Esophagus muscularis mucosa (tissue), 4 donors: ENCODE results near the gene MTREX.

Source experiments
- CTCF ChIP-seq, 3 experiments: fragments of 200-600 bp in 2 of 3; fragments of 450-650 bp in 1 of 3; sonication (generic) in 2 of 3; IDR thresholded peaks; one replicate each; pipeline ENCODE4 v1.5.1; 2017 to 2019; ENCODE audit warnings: antibody characterized with exemption in 3 of 3, mild to moderate bottlenecking in 2 of 3, moderate library complexity in 1 of 3
- EP300 ChIP-seq: sonication (generic); formaldehyde crosslinking; IDR thresholded peaks from one replicate; pipeline ENCODE4 v1.6.1; 2017; ENCODE audit warnings: antibody characterized with exemption
- POLR2A ChIP-seq: fragments of 450-650 bp; IDR thresholded peaks from one replicate; pipeline ENCODE4 v1.6.1; 2017; ENCODE audit warnings: antibody characterized with exemption, moderate library complexity, mild to moderate bottlenecking, low read depth
- POLR2AphosphoS5 ChIP-seq, 2 donors: sonication (generic); formaldehyde crosslinking; IDR thresholded peaks; one replicate each; pipeline ENCODE4 v1.6.1; 2017; ENCODE audit warnings: antibody characterized with exemption in 2 of 2

GRCh38 chr5:55456216-55456895 lies 148.6 kb downstream of the MTREX start:
- no peak for TF ChIP-seq POLR2AphosphoS5 (IDR thresholded peaks at IDR 0.05)
- no peak for TF ChIP-seq CTCF (IDR thresholded peaks at IDR 0.05)
- TF ChIP-seq EP300, result no peak
- TF ChIP-seq POLR2A, result no peak
